ENCODE data around the gene CIB2.

Gene CIB2

DNA sequence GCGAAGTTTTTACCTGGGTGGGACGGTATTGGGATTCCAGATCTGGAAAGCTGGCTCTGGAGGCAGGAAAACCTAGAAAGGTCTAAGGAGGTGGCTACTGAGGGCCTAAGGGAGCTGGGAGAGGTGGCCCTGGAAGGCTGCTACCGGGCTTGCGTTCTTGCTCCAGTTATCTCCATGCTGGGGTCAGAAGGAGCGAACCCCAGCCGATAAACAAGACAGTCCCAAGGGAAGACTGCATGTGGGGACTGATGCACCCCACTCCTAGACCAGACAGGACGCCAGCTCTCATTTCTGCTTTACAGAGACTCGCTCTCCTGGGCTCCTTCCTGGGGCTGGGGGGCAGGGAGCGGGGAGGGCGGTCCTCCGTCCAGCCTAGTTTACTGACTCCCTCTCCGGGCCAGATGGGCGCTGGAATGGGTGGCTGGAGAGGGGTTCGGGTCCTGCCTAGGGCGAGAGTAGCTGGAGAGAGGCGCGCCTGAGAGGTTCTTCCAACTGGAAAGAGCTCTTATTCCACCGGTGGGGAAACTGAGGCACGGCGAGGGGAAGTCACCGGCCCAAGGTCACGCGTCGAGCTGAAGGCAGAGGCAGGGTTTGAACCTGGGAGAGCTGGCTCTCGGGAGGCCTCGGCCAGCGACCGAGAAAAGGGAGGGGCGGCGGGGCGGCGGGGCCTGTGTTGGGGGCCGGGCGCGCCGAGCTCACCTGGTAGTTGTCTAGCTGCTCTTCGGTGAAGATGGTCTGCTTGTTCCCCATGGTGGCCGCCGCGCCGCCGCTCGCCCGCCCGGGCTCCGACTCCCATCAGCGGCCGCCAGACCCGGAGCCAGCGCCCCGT lies 565 bp downstream of the CIB2 start:
- peaks cover 14% of the 10 kb centered on the region for H3K4me1 ChIP-seq (ENCODE audit: low read length)
- no peaks in the 10 kb centered on the region for H3K27me3 ChIP-seq (ENCODE audit: low read depth, low read length)
- peak overlapping the region; percentile 87 for H3K4me3 ChIP-seq (ENCODE audit: low read length)
- no peaks in the 10 kb centered on the region for H3K36me3 ChIP-seq (replicated peaks; ENCODE audit: low read depth, low read length)
- peak overlapping the region; percentile 78 for H3K4me2 ChIP-seq (ENCODE audit: low read length)
- H3K9me3 ChIP-seq (ENCODE audit: insufficient read depth, low read length) = no peaks in the 10 kb centered on the region
- no peaks in the 10 kb centered on the region for H4K20me1 ChIP-seq (ENCODE audit: insufficient read depth, low read length)
- H2AFZ ChIP-seq (ENCODE audit: low read depth, low read length) = peak overlapping the region; percentile 55; the same call in 1 of the 2 replicates
- H3K27ac ChIP-seq (ENCODE audit: low read length) = no peak overlapping the region
- no peak for TF ChIP-seq EZH2phosphoT487 (IDR thresholded peaks at IDR 0.05; ENCODE audit: low read depth)
- TF ChIP-seq, protein P1, sequence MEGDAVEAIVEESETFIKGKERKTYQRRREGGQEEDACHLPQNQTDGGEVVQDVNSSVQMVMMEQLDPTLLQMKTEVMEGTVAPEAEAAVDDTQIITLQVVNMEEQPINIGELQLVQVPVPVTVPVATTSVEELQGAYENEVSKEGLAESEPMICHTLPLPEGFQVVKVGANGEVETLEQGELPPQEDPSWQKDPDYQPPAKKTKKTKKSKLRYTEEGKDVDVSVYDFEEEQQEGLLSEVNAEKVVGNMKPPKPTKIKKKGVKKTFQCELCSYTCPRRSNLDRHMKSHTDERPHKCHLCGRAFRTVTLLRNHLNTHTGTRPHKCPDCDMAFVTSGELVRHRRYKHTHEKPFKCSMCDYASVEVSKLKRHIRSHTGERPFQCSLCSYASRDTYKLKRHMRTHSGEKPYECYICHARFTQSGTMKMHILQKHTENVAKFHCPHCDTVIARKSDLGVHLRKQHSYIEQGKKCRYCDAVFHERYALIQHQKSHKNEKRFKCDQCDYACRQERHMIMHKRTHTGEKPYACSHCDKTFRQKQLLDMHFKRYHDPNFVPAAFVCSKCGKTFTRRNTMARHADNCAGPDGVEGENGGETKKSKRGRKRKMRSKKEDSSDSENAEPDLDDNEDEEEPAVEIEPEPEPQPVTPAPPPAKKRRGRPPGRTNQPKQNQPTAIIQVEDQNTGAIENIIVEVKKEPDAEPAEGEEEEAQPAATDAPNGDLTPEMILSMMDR (IDR thresholded peaks at IDR 0.05; ENCODE audit: low read depth, low read length) = no peak
- H3K9ac ChIP-seq (ENCODE audit: low read length) = peak overlapping the region; percentile 91
- H3K79me2 ChIP-seq (ENCODE audit: low read length) = no peaks in the 10 kb centered on the region

DNA sequence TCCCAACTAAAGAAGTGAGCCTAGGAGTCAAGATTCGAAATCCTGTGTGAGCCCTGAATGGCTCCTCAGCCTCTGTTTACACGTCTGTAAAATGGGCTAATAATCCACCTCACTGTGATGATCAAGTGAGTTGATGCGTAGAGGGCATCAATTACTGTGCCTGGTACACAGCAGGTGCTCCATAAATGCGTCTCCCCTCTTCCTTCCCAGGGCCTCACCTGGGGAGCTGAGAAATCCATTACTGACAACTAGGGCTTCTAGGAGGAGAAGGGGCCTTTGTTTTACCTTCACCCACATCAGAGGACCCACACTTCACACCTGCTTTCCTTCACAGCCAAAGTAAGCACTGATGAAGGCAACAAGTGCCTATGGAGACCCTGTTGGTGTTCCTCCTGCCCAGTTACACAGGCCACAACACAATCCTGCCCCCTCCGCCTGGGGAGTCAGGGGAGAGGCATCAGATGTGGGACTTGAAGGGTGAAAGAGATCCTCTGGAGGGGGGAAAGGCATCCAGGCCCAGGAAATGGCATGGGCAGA lies 1.4 kb downstream of the CIB2 start:
- Histone ChIP-seq H3K9ac (ENCODE audit: low read length) (no peak overlapping the region), H3K4me3 (ENCODE audit: low read length) (no peak overlapping the region), H3K79me2 (ENCODE audit: low read length) (no peaks in the 10 kb centered on the region), H4K20me1 (ENCODE audit: insufficient read depth, low read length) (no peaks in the 10 kb centered on the region), H3K36me3 (replicated peaks; ENCODE audit: low read depth, low read length) (no peaks in the 10 kb centered on the region), H3K4me2 (ENCODE audit: low read length) (no peak overlapping the region), H3K4me1 (ENCODE audit: low read length) (peaks cover 14% of the 10 kb centered on the region), H3K9me3 (ENCODE audit: insufficient read depth, low read length) (no peaks in the 10 kb centered on the region), H2AFZ (ENCODE audit: low read depth, low read length) (no peak overlapping the region), H3K27ac (ENCODE audit: low read length) (no peak overlapping the region), H3K27me3 (ENCODE audit: low read depth, low read length) (no peaks in the 10 kb centered on the region)
- TF ChIP-seq, protein P1 (IDR thresholded peaks at IDR 0.05; ENCODE audit: low read depth, low read length) = no peak
- no peak for TF ChIP-seq EZH2phosphoT487 (IDR thresholded peaks at IDR 0.05; ENCODE audit: low read depth)

DNA sequence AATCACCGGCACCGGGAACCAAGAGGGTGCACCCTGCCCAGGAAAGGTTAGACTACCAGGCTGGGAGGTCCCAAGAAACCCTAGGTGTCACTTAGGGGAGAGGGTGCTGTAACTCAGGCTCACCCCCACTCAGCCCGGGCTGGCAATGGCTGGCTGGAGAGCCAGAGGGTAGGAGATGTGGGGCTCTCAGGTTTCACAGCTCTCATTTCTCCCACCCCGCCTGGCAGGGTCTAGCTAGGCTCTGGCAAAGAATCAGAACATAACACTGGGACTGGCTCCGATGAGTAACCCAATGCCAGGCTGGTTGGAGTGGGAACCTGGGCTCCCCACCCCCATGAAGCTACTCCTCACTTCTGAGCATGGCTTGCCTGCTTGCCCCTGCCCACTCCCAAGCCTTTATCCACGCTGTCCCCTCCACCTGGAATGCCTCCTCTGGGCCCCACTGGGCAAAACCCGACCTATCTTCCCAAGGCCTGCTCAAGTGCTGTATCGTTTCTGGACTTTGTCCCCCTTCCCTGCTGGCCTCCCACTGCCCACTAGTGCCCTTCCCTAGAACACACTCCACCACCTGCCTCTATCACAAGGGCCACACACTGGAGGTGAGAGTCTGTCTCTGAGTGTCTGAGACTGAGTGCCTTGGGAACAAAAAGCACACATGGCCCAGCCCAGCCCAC lies 2.0 kb downstream of the CIB2 start:
- Histone ChIP-seq H3K79me2 (ENCODE audit: low read length) (no peaks in the 10 kb centered on the region), H3K9me3 (ENCODE audit: insufficient read depth, low read length) (no peaks in the 10 kb centered on the region), H3K9ac (ENCODE audit: low read length) (no peak overlapping the region), H3K4me1 (ENCODE audit: low read length) (peaks cover 14% of the 10 kb centered on the region), H3K4me3 (ENCODE audit: low read length) (no peak overlapping the region), H3K27me3 (ENCODE audit: low read depth, low read length) (no peaks in the 10 kb centered on the region), H4K20me1 (ENCODE audit: insufficient read depth, low read length) (no peaks in the 10 kb centered on the region), H2AFZ (ENCODE audit: low read depth, low read length) (no peak overlapping the region), H3K36me3 (replicated peaks; ENCODE audit: low read depth, low read length) (no peaks in the 10 kb centered on the region), H3K4me2 (ENCODE audit: low read length) (no peak overlapping the region), H3K27ac (ENCODE audit: low read length) (no peak overlapping the region)
- TF ChIP-seq EZH2phosphoT487 (IDR thresholded peaks at IDR 0.05; ENCODE audit: low read depth) = no peak

DNA sequence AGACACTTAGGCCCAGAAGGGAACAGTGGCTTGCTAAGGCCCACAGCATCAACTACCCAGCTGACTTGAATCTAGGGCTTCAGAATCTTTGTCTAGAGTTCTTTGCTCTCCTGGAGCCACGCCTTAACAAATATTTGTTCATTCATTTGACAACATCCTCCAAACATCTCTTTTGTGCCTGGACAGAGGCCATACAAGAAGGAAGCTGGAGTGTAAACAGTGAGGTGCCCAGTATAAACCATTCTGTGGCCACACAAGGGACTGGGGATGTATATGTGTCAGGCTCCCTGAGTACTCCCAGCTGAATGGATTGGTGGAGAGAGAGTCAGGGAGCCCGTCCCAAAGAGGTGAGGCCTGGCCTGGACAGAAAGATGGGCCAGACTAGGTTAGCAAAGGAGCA lies 3.4 kb downstream of the CIB2 start:
- H3K9ac ChIP-seq (ENCODE audit: low read length) = no peak overlapping the region
- H3K4me3 ChIP-seq (ENCODE audit: low read length) = no peak overlapping the region
- H3K79me2 ChIP-seq (ENCODE audit: low read length) = no peaks in the 10 kb centered on the region
- H3K4me2 ChIP-seq (ENCODE audit: low read length) = no peak overlapping the region
- H4K20me1 ChIP-seq (ENCODE audit: insufficient read depth, low read length) = no peaks in the 10 kb centered on the region
- no peak overlapping the region for H3K27ac ChIP-seq (ENCODE audit: low read length)
- no peaks in the 10 kb centered on the region for H3K27me3 ChIP-seq (ENCODE audit: low read depth, low read length)
- TF ChIP-seq, protein P1 (IDR thresholded peaks at IDR 0.05; ENCODE audit: low read depth, low read length) = no peak
- TF ChIP-seq EZH2phosphoT487 (IDR thresholded peaks at IDR 0.05; ENCODE audit: low read depth) = no peak
- no peaks in the 10 kb centered on the region for H3K9me3 ChIP-seq (ENCODE audit: insufficient read depth, low read length)
- peaks cover 14% of the 10 kb centered on the region for H3K4me1 ChIP-seq (ENCODE audit: low read length)
- H3K36me3 ChIP-seq (replicated peaks; ENCODE audit: low read depth, low read length) = no peaks in the 10 kb centered on the region
- H2AFZ ChIP-seq (ENCODE audit: low read depth, low read length) = no peak overlapping the region
